ENCODE results near the gene GPR84.

The GPR84 gene

GRCh38 chr12:54405106-54405505 lies 40.8 kb upstream of the GPR84 start:
- no peaks in the 10 kb centered on the region for H3K9me3 ChIP-seq (replicated peaks in 1 of 2; ENCODE audit: control insufficient read depth in 2 of 2, insufficient read depth in 1 of 2, low read depth in 1 of 2, low read length in 2 of 2)
- no peak overlapping the region for H3K23ac ChIP-seq (ENCODE audit: low read depth, low read length, poor library complexity)
- no peak overlapping the region for H3K27ac ChIP-seq (replicated peaks; ENCODE audit: low read length)
- H3K36me3 ChIP-seq (replicated peaks in 1 of 2; ENCODE audit: control insufficient read depth in 2 of 2, insufficient read depth in 2 of 2, low read length in 2 of 2) = peaks cover 67 to 72% of the 10 kb centered on the region in 2 donors
- H2BK15ac ChIP-seq (ENCODE audit: low read length) = no peak overlapping the region
- H3K18ac ChIP-seq (ENCODE audit: low read length) = no peak overlapping the region
- H3K4ac ChIP-seq (ENCODE audit: low read length) = no peak overlapping the region
- H2AFZ ChIP-seq (ENCODE audit: low read length) = no peak overlapping the region
- no peaks in the 10 kb centered on the region for H3K79me1 ChIP-seq (ENCODE audit: low read depth, low read length)
- H4K8ac ChIP-seq (ENCODE audit: low read depth, low read length) = no peak overlapping the region
- WGBS, 2 donors (ENCODE audit: extremely low coverage in 2 of 2, insufficient read length in 2 of 2, insufficient replicate concordance in 1 of 2) = no CpG with 5 or more reads among the region's 10 CpGs
- no peak overlapping the region for H2BK120ac ChIP-seq (ENCODE audit: low read depth, low read length)
- H3K4me3 ChIP-seq (ENCODE audit: low read length in 2 of 2) = no peak overlapping the region
- DNase-seq (ENCODE audit: low spot score) = no peak
- H2BK5ac ChIP-seq (ENCODE audit: low read length) = no peak overlapping the region
- no peak overlapping the region for H2AK5ac ChIP-seq (ENCODE audit: low read depth, low read length)
- H3K9ac ChIP-seq (ENCODE audit: low read depth, low read length, poor library complexity) = no peak overlapping the region
- no peak overlapping the region for H4K91ac ChIP-seq (ENCODE audit: low read depth, low read length, poor library complexity)
- H3K4me1 ChIP-seq (ENCODE audit: control insufficient read depth in 2 of 2, insufficient read depth in 1 of 2, low read depth in 1 of 2, low read length in 2 of 2) = no peaks in the 10 kb centered on the region
- H2BK12ac ChIP-seq (ENCODE audit: low read length) = no peak overlapping the region
- H3K27me3 ChIP-seq (ENCODE audit: control insufficient read depth in 3 of 3, insufficient read depth in 3 of 3, low read depth in 1 of 3, low read length in 3 of 3) = no peaks in the 10 kb centered on the region
- H3K4me2 ChIP-seq (ENCODE audit: insufficient read depth, low read length, poor library complexity, severe bottlenecking) = no peak overlapping the region
- H3K14ac ChIP-seq (ENCODE audit: low read length) = no peak overlapping the region

- WGBS, 2 donors (ENCODE audit: extremely low coverage in 2 of 2, insufficient read length in 2 of 2, insufficient replicate concordance in 1 of 2) = no CpG with 5 or more reads among the region's 11 CpGs
- H3K18ac ChIP-seq (ENCODE audit: low read length) = no peak overlapping the region
These were observed 40.0 kb upstream of the GPR84 start for GRCh38 chr12:54404061-54405004.

GRCh38 chr12:54401119-54401518 lies 36.8 kb upstream of the GPR84 start:
- peak overlapping the region; percentile 54 for H3K9ac ChIP-seq (ENCODE audit: low read depth, low read length, poor library complexity)
- H2BK5ac ChIP-seq (ENCODE audit: low read length) = no peak overlapping the region
- no peak overlapping the region for H3K4me3 ChIP-seq (ENCODE audit: low read length in 2 of 2)
- DNase-seq (ENCODE audit: low spot score) = no peak
- no peak overlapping the region for H4K8ac ChIP-seq (ENCODE audit: low read depth, low read length)
- no peak overlapping the region for H3K23ac ChIP-seq (ENCODE audit: low read depth, low read length, poor library complexity)
- H2AFZ ChIP-seq (ENCODE audit: low read length) = no peak overlapping the region
- H4K91ac ChIP-seq (ENCODE audit: low read depth, low read length, poor library complexity) = no peak overlapping the region
- no peaks in the 10 kb centered on the region for H3K4me1 ChIP-seq (ENCODE audit: control insufficient read depth in 2 of 2, insufficient read depth in 1 of 2, low read depth in 1 of 2, low read length in 2 of 2)
- H2AK5ac ChIP-seq (ENCODE audit: low read depth, low read length) = no peak overlapping the region
- no peaks in the 10 kb centered on the region for H3K27me3 ChIP-seq (ENCODE audit: control insufficient read depth in 3 of 3, insufficient read depth in 3 of 3, low read depth in 1 of 3, low read length in 3 of 3)
- H3K4ac ChIP-seq (ENCODE audit: low read length) = no peak overlapping the region
- H3K14ac ChIP-seq (ENCODE audit: low read length) = no peak overlapping the region
- H3K18ac ChIP-seq (ENCODE audit: low read length) = no peak overlapping the region
- peaks cover 62 to 85% of the 10 kb centered on the region in 2 donors for H3K36me3 ChIP-seq (replicated peaks in 1 of 2; ENCODE audit: control insufficient read depth in 2 of 2, insufficient read depth in 2 of 2, low read length in 2 of 2)
- H3K79me1 ChIP-seq (ENCODE audit: low read depth, low read length) = peaks cover 4% of the 10 kb centered on the region
- no peak overlapping the region for H3K4me2 ChIP-seq (ENCODE audit: insufficient read depth, low read length, poor library complexity, severe bottlenecking)
- no peak overlapping the region for H3K27ac ChIP-seq (replicated peaks; ENCODE audit: low read length)
- WGBS, 2 donors (ENCODE audit: extremely low coverage in 2 of 2, insufficient read length in 2 of 2, insufficient replicate concordance in 1 of 2) = no CpG with 5 or more reads among the region's 2 CpGs
- H2BK15ac ChIP-seq (ENCODE audit: low read length) = no peak overlapping the region
- peaks cover 0 to 2% of the 10 kb centered on the region in 2 donors for H3K9me3 ChIP-seq (replicated peaks in 1 of 2; ENCODE audit: control insufficient read depth in 2 of 2, insufficient read depth in 1 of 2, low read depth in 1 of 2, low read length in 2 of 2)
- H2BK120ac ChIP-seq (ENCODE audit: low read depth, low read length) = no peak overlapping the region
- H2BK12ac ChIP-seq (ENCODE audit: low read length) = no peak overlapping the region

More at GRCh38 chr12:54404061-54405004, 40.0 kb upstream of the GPR84 start:
- H3K79me1 ChIP-seq (ENCODE audit: low read depth, low read length) = no peaks in the 10 kb centered on the region
- no peaks in the 10 kb centered on the region for H3K4me1 ChIP-seq (ENCODE audit: control insufficient read depth in 2 of 2, insufficient read depth in 1 of 2, low read depth in 1 of 2, low read length in 2 of 2)
- no peak overlapping the region for H2AFZ ChIP-seq (ENCODE audit: low read length)
- H3K23ac ChIP-seq (ENCODE audit: low read depth, low read length, poor library complexity) = no peak overlapping the region
- no peak overlapping the region for H3K9ac ChIP-seq (ENCODE audit: low read depth, low read length, poor library complexity)
- DNase-seq (ENCODE audit: low spot score) = peak; percentile 80
- H2BK12ac ChIP-seq (ENCODE audit: low read length) = no peak overlapping the region
- peaks cover 69 to 78% of the 10 kb centered on the region in 2 donors for H3K36me3 ChIP-seq (replicated peaks in 1 of 2; ENCODE audit: control insufficient read depth in 2 of 2, insufficient read depth in 2 of 2, low read length in 2 of 2)
- no peak overlapping the region for H3K14ac ChIP-seq (ENCODE audit: low read length)
- no peak overlapping the region for H2BK5ac ChIP-seq (ENCODE audit: low read length)
- H3K27ac ChIP-seq (replicated peaks; ENCODE audit: low read length) = no peak overlapping the region
- no peak overlapping the region for H3K4ac ChIP-seq (ENCODE audit: low read length)
- H2BK15ac ChIP-seq (ENCODE audit: low read length) = no peak overlapping the region
- no peak overlapping the region for H3K4me3 ChIP-seq (ENCODE audit: low read length in 2 of 2)
- H2AK5ac ChIP-seq (ENCODE audit: low read depth, low read length) = no peak overlapping the region
- no peak overlapping the region for H4K91ac ChIP-seq (ENCODE audit: low read depth, low read length, poor library complexity)
- no peak overlapping the region for H2BK120ac ChIP-seq (ENCODE audit: low read depth, low read length)
- H3K4me2 ChIP-seq (ENCODE audit: insufficient read depth, low read length, poor library complexity, severe bottlenecking) = no peak overlapping the region
- no peak overlapping the region for H4K8ac ChIP-seq (ENCODE audit: low read depth, low read length)
- no peaks in the 10 kb centered on the region for H3K27me3 ChIP-seq (ENCODE audit: control insufficient read depth in 3 of 3, insufficient read depth in 3 of 3, low read depth in 1 of 3, low read length in 3 of 3)
- no peaks in the 10 kb centered on the region for H3K9me3 ChIP-seq (replicated peaks in 1 of 2; ENCODE audit: control insufficient read depth in 2 of 2, insufficient read depth in 1 of 2, low read depth in 1 of 2, low read length in 2 of 2)

- Histone ChIP-seq H3K18ac (ENCODE audit: low read length) (no peak overlapping the region), H2BK12ac (ENCODE audit: low read length) (no peak overlapping the region), H4K8ac (ENCODE audit: low read depth, low read length) (no peak overlapping the region), H3K79me1 (ENCODE audit: low read depth, low read length) (peaks cover 4% of the 10 kb centered on the region), H3K14ac (ENCODE audit: low read length) (no peak overlapping the region), H3K27ac (replicated peaks; ENCODE audit: low read length) (no peak overlapping the region), H3K9me3 (replicated peaks in 1 of 2; ENCODE audit: control insufficient read depth in 2 of 2, insufficient read depth in 1 of 2, low read depth in 1 of 2, low read length in 2 of 2) (peaks cover 0 to 2% of the 10 kb centered on the region in 2 donors), H2AFZ (ENCODE audit: low read length) (no peak overlapping the region), H3K4me2 (ENCODE audit: insufficient read depth, low read length, poor library complexity, severe bottlenecking) (no peak overlapping the region), H2BK5ac (ENCODE audit: low read length) (no peak overlapping the region), H2BK120ac (ENCODE audit: low read depth, low read length) (no peak overlapping the region), H3K27me3 (ENCODE audit: control insufficient read depth in 3 of 3, insufficient read depth in 3 of 3, low read depth in 1 of 3, low read length in 3 of 3) (no peaks in the 10 kb centered on the region), H2BK15ac (ENCODE audit: low read length) (no peak overlapping the region), H4K91ac (ENCODE audit: low read depth, low read length, poor library complexity) (no peak overlapping the region), H2AK5ac (ENCODE audit: low read depth, low read length) (no peak overlapping the region), H3K23ac (ENCODE audit: low read depth, low read length, poor library complexity) (no peak overlapping the region), H3K9ac (ENCODE audit: low read depth, low read length, poor library complexity) (no peak overlapping the region), H3K4ac (ENCODE audit: low read length) (no peak overlapping the region), H3K4me3 (ENCODE audit: low read length in 2 of 2) (no peak overlapping the region), H3K36me3 (replicated peaks in 1 of 2; ENCODE audit: control insufficient read depth in 2 of 2, insufficient read depth in 2 of 2, low read length in 2 of 2) (peaks cover 59 to 88% of the 10 kb centered on the region in 2 donors), H3K4me1 (ENCODE audit: control insufficient read depth in 2 of 2, insufficient read depth in 1 of 2, low read depth in 1 of 2, low read length in 2 of 2) (no peaks in the 10 kb centered on the region)
- WGBS, 2 donors (ENCODE audit: extremely low coverage in 2 of 2, insufficient read length in 2 of 2, insufficient replicate concordance in 1 of 2) = no CpG with 5 or more reads among the region's 8 CpGs
- peak; percentile 85 for DNase-seq (ENCODE audit: low spot score)
These were observed 34.9 kb upstream of the GPR84 start for GRCh38 chr12:54398995-54399793.
